GM12872 (cell line): ENCODE results near the gene PIP5K1C.

Source experiments
- TF ChIP-seq, protein P1 (sequence below): IDR thresholded peaks from 3 replicates; pipeline ENCODE4 v1.5.1; 2011; ENCODE audit warnings: low read depth, mild to moderate bottlenecking, low read length, moderate library complexity; ENCODE audit not compliant: insufficient read depth

Gene PIP5K1C

DNA sequence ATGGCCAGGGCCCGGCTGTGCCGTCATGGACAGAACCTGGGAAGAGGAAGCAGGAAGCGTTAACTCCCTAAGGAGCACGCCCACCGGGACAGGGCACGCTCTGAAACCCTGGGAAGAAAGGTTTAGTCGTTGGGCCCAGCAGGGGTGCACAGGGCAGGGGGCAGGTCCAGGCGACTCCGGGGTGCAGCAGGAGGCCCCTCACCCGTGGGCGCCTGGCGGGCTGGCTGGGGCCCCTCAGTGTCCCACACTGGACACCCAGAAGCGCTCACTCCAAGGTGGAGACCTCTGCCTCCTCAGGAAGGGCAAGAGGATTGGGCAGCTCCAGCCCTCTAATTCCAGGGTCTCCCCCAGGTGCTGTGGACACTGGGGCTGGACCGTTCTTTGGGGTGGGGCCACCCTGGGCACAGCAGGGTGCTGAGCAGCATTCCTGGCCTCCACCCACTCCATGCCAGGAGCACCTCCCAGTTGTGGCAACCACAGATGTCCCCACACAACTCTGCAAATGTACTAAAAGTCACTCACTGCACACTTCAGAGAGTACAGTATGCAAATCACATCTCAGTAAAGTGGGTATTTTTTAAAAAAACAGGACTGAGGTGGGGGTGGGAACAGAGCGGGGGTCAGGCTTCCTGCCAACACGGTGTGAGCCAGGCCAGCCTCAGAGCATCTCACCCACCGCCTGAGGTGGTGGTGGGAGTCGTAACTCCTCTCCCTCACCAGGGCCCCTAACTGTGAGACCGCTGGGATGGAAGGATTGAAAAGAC lies 35.2 kb downstream of the PIP5K1C start:
- TF ChIP-seq, protein P1, sequence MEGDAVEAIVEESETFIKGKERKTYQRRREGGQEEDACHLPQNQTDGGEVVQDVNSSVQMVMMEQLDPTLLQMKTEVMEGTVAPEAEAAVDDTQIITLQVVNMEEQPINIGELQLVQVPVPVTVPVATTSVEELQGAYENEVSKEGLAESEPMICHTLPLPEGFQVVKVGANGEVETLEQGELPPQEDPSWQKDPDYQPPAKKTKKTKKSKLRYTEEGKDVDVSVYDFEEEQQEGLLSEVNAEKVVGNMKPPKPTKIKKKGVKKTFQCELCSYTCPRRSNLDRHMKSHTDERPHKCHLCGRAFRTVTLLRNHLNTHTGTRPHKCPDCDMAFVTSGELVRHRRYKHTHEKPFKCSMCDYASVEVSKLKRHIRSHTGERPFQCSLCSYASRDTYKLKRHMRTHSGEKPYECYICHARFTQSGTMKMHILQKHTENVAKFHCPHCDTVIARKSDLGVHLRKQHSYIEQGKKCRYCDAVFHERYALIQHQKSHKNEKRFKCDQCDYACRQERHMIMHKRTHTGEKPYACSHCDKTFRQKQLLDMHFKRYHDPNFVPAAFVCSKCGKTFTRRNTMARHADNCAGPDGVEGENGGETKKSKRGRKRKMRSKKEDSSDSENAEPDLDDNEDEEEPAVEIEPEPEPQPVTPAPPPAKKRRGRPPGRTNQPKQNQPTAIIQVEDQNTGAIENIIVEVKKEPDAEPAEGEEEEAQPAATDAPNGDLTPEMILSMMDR, result no peak

- TF ChIP-seq, protein P1, result no peak
These were observed 36.4 kb downstream of the PIP5K1C start for GRCh38 chr19:3663838-3664237.

GRCh38 chr19:3661284-3662238 lies 38.7 kb downstream of the PIP5K1C start:
- TF ChIP-seq, protein P1, result no peak

DNA sequence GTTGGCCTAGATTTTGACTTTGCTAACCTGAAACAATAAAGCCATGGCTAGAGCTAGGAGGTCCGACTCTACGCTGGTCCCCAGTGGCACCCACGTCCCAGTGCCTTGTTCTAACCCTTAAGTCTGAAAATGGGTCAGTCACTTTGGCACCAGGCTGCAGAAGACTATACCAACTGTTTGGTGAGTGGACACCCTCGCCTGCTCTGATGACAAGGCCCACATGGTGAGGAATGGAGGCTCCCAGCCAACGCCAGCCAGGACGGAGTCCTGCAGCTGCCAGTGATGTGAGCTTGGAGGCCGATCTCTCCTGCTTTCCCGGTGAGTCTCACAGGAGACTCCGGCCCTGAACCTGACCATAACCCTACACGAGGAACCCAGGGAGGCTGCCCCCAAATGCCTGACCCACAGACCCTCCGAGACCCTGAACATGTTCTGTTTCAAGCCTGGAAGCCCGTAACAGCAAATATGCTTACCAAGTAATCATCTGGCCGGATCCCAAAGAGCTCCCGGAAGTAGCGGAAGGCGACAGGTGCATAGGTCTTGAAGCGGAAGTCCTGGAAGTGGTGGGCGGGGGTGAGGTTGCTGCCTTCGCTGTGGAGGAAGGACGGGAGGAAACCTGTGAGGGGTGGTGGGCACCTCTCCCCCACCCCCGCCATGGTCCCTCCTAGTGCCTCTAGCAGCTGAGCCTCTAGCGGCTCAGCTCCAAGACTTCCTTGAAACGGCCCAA lies 39.6 kb downstream of the PIP5K1C start:
- TF ChIP-seq, protein P1, result no peak

DNA sequence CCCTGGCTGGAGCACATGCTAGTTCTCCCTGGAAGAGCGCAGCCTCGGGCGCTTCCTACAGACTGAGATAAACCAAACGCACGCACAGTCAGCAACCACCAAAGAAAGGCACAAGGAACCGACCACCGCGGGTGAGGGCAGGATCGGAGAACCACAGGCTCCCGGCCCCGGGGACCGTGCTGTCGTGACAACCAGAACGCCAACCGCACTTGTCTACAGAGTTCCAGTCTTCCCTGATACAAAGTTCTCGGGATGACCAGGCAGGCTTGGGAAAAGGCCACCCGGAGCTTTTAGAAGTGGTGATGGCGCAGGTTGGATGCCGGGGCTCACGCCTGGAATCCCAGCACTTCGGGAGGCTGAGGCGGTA lies 40.5 kb downstream of the PIP5K1C start:
- TF ChIP-seq, protein P1, result no peak

- TF ChIP-seq, protein P1, result no peak
These were observed 41.2 kb downstream of the PIP5K1C start for GRCh38 chr19:3658870-3659745.
